ENCODE results near the gene ALDH9A1.
"Not testable (repeated sequence)": the region's sequence is repeated elsewhere in the genome, so short reads cannot be mapped to it uniquely, and the experiment has no call there.

Gene ALDH9A1

DNA sequence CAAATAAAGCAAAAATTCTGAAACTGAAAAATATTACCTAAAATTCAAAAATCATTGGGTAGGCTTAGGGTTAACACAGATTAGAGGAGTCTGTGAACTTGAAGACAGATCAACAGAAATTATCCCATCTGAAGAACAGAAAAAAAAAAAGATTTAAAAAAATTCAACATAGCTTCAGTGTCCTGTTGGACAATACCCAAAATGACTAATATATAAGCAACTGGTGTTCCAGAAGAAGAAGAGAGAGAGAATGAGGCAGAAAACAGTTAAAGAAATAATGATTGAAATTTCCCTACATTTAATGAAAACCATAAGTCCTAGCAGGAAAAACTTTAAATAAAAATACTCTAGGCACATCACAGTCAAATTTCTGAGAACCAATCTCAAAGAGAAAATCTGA is 38.8 kb upstream of the ALDH9A1 start:
- Histone ChIP-seq H3K4me3 (ENCODE audit: severe bottlenecking) (no peak overlapping the region), H3K4me1 (ENCODE audit: insufficient read depth, poor library complexity, severe bottlenecking) (no peaks in the 10 kb centered on the region), H3K27me3 (ENCODE audit: insufficient read depth, poor library complexity, severe bottlenecking) (no peaks in the 10 kb centered on the region), H3K9me3 (ENCODE audit: severe bottlenecking) (no peaks in the 10 kb centered on the region), H3K36me3 (ENCODE audit: low read depth) (peaks cover 33% of the 10 kb centered on the region), H3K27ac (ENCODE audit: poor library complexity, severe bottlenecking) (no peak overlapping the region)
- TF ChIP-seq, protein P1, sequence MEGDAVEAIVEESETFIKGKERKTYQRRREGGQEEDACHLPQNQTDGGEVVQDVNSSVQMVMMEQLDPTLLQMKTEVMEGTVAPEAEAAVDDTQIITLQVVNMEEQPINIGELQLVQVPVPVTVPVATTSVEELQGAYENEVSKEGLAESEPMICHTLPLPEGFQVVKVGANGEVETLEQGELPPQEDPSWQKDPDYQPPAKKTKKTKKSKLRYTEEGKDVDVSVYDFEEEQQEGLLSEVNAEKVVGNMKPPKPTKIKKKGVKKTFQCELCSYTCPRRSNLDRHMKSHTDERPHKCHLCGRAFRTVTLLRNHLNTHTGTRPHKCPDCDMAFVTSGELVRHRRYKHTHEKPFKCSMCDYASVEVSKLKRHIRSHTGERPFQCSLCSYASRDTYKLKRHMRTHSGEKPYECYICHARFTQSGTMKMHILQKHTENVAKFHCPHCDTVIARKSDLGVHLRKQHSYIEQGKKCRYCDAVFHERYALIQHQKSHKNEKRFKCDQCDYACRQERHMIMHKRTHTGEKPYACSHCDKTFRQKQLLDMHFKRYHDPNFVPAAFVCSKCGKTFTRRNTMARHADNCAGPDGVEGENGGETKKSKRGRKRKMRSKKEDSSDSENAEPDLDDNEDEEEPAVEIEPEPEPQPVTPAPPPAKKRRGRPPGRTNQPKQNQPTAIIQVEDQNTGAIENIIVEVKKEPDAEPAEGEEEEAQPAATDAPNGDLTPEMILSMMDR (IDR thresholded peaks at IDR 0.05; ENCODE audit: poor library complexity, severe bottlenecking) = no peak
- no peak for ATAC-seq (ENCODE audit: low read depth)
- no peak for DNase-seq (ENCODE audit: low spot score)

DNA sequence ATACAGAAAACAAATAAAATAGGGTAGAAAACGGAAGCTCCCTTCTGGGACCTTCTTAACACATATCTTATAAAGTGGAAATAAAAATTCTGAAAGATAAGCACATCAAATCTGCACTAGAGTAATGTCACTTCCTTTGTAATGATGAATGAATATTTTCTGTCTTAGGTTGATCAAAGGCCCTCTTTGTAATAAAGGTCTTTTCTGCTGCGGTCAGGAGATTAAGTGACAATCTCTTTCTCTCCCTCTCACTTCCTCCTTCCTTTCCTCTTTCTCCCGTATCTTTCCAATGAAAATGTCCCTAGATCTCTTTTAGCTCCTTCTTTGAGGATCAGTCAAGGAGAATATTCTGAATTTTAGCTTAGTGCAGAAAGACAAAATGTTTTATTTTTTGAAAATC is 36.5 kb upstream of the ALDH9A1 start:
- ATAC-seq (ENCODE audit: low read depth) = no peak
- Histone ChIP-seq H3K36me3 (ENCODE audit: low read depth) (peaks cover 23% of the 10 kb centered on the region), H3K4me3 (ENCODE audit: severe bottlenecking) (no peak overlapping the region), H3K4me1 (ENCODE audit: insufficient read depth, poor library complexity, severe bottlenecking) (no peaks in the 10 kb centered on the region), H3K9me3 (ENCODE audit: severe bottlenecking) (no peaks in the 10 kb centered on the region), H3K27me3 (ENCODE audit: insufficient read depth, poor library complexity, severe bottlenecking) (no peaks in the 10 kb centered on the region), H3K27ac (ENCODE audit: poor library complexity, severe bottlenecking) (no peak overlapping the region)
- DNase-seq (ENCODE audit: low spot score) = no peak
- TF ChIP-seq, protein P1 (IDR thresholded peaks at IDR 0.05; ENCODE audit: poor library complexity, severe bottlenecking) = no peak

DNA sequence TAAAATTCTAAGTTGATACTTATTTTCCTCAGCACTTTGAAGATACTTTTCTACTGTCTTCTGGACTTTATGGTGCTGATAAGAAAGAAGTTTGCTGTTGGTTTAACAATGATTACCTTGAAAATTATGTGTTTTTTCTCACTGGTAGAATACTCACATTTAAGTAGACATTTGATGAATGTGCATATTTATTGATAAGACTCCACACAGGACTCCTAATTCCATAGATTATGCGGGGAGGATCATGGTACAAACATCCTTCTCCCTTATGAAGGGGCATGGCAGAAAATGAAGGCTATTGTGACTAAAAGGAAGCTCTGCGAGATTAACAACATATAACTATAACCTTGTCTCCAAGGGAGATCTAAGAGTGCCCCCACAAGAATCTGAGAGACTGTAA is 28.5 kb upstream of the ALDH9A1 start:
- ATAC-seq (ENCODE audit: low read depth) = no peak
- TF ChIP-seq, protein P1 (IDR thresholded peaks at IDR 0.05; ENCODE audit: poor library complexity, severe bottlenecking) = no peak
- Histone ChIP-seq H3K27ac (ENCODE audit: poor library complexity, severe bottlenecking) (no peak overlapping the region), H3K9me3 (ENCODE audit: severe bottlenecking) (no peaks in the 10 kb centered on the region), H3K4me3 (ENCODE audit: severe bottlenecking) (no peak overlapping the region), H3K36me3 (ENCODE audit: low read depth) (peaks cover 34% of the 10 kb centered on the region), H3K27me3 (ENCODE audit: insufficient read depth, poor library complexity, severe bottlenecking) (no peaks in the 10 kb centered on the region), H3K4me1 (ENCODE audit: insufficient read depth, poor library complexity, severe bottlenecking) (no peaks in the 10 kb centered on the region)
- DNase-seq (ENCODE audit: low spot score) = no peak

DNA sequence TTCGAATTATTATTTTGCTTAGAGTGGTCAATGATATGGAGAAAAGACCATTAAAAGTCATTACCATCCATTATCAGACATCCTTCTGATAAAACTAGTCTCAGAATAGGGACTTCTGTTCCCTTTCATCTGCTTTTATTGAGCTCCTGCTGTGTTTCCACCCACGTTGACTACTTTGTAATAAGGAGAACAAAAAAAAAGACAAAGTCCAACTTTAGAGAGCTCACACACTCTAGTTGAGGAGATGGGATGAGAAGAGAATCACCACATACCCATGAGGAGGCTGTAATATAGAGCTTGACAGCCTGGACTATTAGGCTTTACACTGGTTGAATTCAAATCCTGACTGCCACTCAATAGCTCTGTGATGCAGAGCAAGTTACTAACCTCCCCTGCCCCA is 27.8 kb upstream of the ALDH9A1 start:
- Histone ChIP-seq H3K36me3 (ENCODE audit: low read depth) (peaks cover 28% of the 10 kb centered on the region), H3K27ac (ENCODE audit: poor library complexity, severe bottlenecking) (no peak overlapping the region), H3K9me3 (ENCODE audit: severe bottlenecking) (no peaks in the 10 kb centered on the region), H3K4me3 (ENCODE audit: severe bottlenecking) (no peak overlapping the region), H3K4me1 (ENCODE audit: insufficient read depth, poor library complexity, severe bottlenecking) (no peaks in the 10 kb centered on the region), H3K27me3 (ENCODE audit: insufficient read depth, poor library complexity, severe bottlenecking) (no peaks in the 10 kb centered on the region)
- TF ChIP-seq, protein P1 (IDR thresholded peaks at IDR 0.05; ENCODE audit: poor library complexity, severe bottlenecking) = no peak
- ATAC-seq (ENCODE audit: low read depth) (no peak), DNase-seq (ENCODE audit: low spot score) (no peak)

DNA sequence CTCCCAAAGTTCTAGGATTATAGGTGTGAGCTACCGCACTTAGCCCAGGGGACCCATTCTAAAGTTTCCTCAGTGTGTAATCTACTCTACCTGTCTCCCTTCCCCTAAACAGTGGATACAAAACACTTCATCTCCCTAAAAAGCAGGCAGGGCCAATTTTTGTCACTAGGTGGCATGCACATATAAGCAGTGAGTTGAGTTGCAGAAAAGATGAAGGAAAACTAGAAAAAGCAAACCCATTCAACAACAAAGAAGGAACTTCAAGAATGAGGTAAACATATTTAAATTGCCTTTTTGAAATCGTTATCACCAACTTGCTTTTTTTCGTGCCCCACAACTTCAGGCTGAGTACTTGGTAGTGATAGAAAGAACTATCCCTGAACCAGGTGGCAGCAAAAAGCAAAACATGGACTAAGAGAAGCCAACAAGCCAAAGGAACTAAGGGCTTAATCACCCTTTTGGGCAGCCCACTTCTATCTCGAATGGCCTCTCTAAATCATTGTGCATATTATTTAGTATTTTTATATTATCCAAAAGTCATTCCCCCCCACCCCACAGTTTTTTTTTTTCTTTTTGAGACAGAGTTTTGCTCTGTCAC is 19.7 kb upstream of the ALDH9A1 start:
- DNase-seq (ENCODE audit: low spot score) = no peak
- TF ChIP-seq, protein P1 (IDR thresholded peaks at IDR 0.05; ENCODE audit: poor library complexity, severe bottlenecking) = peak; percentile 88
- Histone ChIP-seq H3K27ac (ENCODE audit: poor library complexity, severe bottlenecking) (no peak overlapping the region), H3K36me3 (ENCODE audit: low read depth) (no peaks in the 10 kb centered on the region), H3K27me3 (ENCODE audit: insufficient read depth, poor library complexity, severe bottlenecking) (no peaks in the 10 kb centered on the region), H3K4me3 (ENCODE audit: severe bottlenecking) (no peak overlapping the region), H3K9me3 (ENCODE audit: severe bottlenecking) (no peaks in the 10 kb centered on the region), H3K4me1 (ENCODE audit: insufficient read depth, poor library complexity, severe bottlenecking) (no peaks in the 10 kb centered on the region)
- peak; percentile 78 for ATAC-seq (ENCODE audit: low read depth)

DNA sequence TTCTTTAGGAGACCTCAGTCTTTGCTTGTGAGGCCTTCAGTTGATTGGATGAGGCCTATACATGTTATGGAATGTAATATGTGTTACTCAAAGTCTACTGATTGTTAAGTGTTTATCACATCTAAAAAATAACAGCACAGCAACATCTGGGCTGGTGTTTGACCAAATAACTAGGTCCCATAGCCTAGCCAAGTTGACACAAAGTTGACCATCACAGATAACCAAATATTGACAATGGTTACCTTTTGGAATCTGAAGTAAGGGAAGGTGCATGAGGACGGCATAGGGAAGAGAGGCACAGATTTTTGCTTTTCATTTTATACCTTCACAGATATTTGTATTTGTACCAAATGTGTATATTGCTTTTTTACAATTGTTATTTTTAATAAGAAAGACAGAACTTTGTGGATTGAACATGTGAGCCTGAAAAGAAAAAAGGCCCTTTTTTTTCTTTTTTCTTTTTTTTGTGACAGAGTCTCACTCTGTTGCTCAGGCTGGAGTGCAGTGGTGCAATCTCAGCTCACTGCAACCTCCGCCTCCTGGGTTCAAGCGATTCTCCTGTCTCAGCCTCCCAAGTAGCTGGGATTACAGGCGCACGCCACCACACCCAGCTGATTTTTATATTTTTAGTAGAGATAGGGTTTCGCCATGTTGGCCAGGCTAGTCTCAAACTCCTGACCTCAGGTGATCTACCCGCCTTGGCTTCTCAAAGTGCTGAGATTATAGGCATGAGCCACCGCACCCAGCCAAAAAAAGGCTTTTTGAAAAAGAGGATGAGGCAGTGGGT is 18.1 kb upstream of the ALDH9A1 start:
- not testable (repeated sequence) for H3K4me1 ChIP-seq (ENCODE audit: insufficient read depth, poor library complexity, severe bottlenecking); ATAC-seq (ENCODE audit: low read depth); H3K27ac ChIP-seq (ENCODE audit: poor library complexity, severe bottlenecking)

More for the DNA sequence above, 18.1 kb upstream of the ALDH9A1 start:
- not testable (repeated sequence) for H3K27me3 ChIP-seq (ENCODE audit: insufficient read depth, poor library complexity, severe bottlenecking); H3K9me3 ChIP-seq (ENCODE audit: severe bottlenecking); H3K36me3 ChIP-seq (ENCODE audit: low read depth); H3K4me3 ChIP-seq (ENCODE audit: severe bottlenecking); DNase-seq (ENCODE audit: low spot score)

Data from RWPE2 (cell line).